Esophagus muscularis mucosa (tissue), 4 donors: ENCODE data around the gene PM20D1.

Experiments used
- CTCF ChIP-seq, 3 experiments: fragments of 200-600 bp in 2 of 3; fragments of 450-650 bp in 1 of 3; sonication (generic) in 2 of 3; IDR thresholded peaks; one replicate each; pipeline ENCODE4 v1.5.1; 2017 to 2019; ENCODE audit warnings: antibody characterized with exemption in 3 of 3, mild to moderate bottlenecking in 2 of 3, moderate library complexity in 1 of 3
- EP300 ChIP-seq: sonication (generic); formaldehyde crosslinking; IDR thresholded peaks from one replicate; pipeline ENCODE4 v1.6.1; 2017; ENCODE audit warnings: antibody characterized with exemption
- POLR2A ChIP-seq: fragments of 450-650 bp; IDR thresholded peaks from one replicate; pipeline ENCODE4 v1.6.1; 2017; ENCODE audit warnings: antibody characterized with exemption, moderate library complexity, mild to moderate bottlenecking, low read depth
- POLR2AphosphoS5 ChIP-seq, 2 donors: sonication (generic); formaldehyde crosslinking; IDR thresholded peaks; one replicate each; pipeline ENCODE4 v1.6.1; 2017; ENCODE audit warnings: antibody characterized with exemption in 2 of 2

GRCh38 chr1:205879974-205880373 is 30.0 kb upstream of the PM20D1 start:
- no peak for TF ChIP-seq CTCF (IDR thresholded peaks at IDR 0.05)
- no peak for TF ChIP-seq EP300
- no peak for TF ChIP-seq POLR2A
- no peak for TF ChIP-seq POLR2AphosphoS5 (IDR thresholded peaks at IDR 0.05)
